ENCODE data around the gene FKBP2. TPM values are rescaled to one million over a fixed set of nuclear protein-coding genes. Genes with fewer than 3 reads are reported as not detected.
A peak's percentile ranks its signal among the peaks of the same experiment; 100 is the strongest.

FKBP2 gene
- total RNA-seq, 4 donors from 2014 or later: 45.5 to 78.3 (median 58.4) TPM

DNA sequence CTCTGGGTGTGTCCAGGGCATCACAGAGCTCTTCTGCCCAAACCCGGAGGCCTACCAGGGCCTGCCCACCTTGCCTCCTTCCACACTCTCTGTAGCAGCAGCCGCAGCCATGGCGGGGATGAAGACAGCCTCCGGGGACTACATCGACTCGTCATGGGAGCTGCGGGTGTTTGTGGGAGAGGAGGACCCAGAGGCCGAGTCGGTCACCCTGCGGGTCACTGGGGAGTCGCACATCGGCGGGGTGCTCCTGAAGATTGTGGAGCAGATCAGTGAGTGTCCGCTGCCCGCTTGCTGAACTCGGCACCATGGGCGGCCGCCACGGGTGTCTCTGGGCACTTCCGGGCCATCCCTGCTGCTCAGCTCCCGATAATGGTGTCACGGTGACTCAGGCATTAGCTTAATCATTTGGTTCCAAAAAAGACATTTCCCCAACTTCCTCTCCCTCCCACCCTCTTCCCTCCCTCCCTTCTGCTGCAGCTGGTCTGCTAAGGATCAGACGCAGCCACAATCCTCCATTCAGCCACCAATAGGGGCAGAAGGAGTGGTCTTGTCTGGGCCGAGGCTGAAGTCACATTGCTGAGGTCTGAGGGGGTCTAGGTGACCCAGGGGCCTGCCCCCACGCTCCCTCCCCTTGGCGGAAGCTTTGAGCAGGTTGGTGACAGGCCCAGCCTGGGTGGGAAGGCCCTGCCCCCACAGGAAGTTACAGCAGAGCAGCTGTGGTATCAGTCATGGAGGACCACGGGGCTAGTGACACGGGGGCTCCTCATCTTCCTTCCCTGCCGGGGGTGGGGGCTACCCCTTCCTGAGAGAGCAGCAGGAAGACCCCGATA, 33.4 kb upstream of the FKBP2 start:
- Histone ChIP-seq H3K36me3 (peaks cover 0 to 66% of the 10 kb centered on the region in 2 donors), H3K27me3 (no peaks in the 10 kb centered on the region), H3K27ac (peak overlapping the region; percentile 12 to 77 (median 76)), H3K9me3 (no peaks in the 10 kb centered on the region), H3K4me3 (peak overlapping the region; percentile 1 to 46), H3K4me1 (peaks cover 0 to 48% (median 3%) of the 10 kb centered on the region in 3 donors)
- WGBS, 2 donors (ENCODE audit: low coverage in 1 of 2): 34% methylated on average over 7 of the region's 30 CpGs; no CpG with 5 or more reads in 1 of the 2 donors
- TF ChIP-seq, protein P1, sequence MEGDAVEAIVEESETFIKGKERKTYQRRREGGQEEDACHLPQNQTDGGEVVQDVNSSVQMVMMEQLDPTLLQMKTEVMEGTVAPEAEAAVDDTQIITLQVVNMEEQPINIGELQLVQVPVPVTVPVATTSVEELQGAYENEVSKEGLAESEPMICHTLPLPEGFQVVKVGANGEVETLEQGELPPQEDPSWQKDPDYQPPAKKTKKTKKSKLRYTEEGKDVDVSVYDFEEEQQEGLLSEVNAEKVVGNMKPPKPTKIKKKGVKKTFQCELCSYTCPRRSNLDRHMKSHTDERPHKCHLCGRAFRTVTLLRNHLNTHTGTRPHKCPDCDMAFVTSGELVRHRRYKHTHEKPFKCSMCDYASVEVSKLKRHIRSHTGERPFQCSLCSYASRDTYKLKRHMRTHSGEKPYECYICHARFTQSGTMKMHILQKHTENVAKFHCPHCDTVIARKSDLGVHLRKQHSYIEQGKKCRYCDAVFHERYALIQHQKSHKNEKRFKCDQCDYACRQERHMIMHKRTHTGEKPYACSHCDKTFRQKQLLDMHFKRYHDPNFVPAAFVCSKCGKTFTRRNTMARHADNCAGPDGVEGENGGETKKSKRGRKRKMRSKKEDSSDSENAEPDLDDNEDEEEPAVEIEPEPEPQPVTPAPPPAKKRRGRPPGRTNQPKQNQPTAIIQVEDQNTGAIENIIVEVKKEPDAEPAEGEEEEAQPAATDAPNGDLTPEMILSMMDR (IDR thresholded peaks at IDR 0.05): no peak
- TF ChIP-seq POLR2AphosphoS5 (IDR thresholded peaks at IDR 0.05) (peak; percentile 16), POLR2A (IDR thresholded peaks at IDR 0.05) (peak in 1 of 2 donors; percentile 8), EP300 (IDR thresholded peaks at IDR 0.05) (no peak)
- peak; percentile 69 for ATAC-seq

DNA sequence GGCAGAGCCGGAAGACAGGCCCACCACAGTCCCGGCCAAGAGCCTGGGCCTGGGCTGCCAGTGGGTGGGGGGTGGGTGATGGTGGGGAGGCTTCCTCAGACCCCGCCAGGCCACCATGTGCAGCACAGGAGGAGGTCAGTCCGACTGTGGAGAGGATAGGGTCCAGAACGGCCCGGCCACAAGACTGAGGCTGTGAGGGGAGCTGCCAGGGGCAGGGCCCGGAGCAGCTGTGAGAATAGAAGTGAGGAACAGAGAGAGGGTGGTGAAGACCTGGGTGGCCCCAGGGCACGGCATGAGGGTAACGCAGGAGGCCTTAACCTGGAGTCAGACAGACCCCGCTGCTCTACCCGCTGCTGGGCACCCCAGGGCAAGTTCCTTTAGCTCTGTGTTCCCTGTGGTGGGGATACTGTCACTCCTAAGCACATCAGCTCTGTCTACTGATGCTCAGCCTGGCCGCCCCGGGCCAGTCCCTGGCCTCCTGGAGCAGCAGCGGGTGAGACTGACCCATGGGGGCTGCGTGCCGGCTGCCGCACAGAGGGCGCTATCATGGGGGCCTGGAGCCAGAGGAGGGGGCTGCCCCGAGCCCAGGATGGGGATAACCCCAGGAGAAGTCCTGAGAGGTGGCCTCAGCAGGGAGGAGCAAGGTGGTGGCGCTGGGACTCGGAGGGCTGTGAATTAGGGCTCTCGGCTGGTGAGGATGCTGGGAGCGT, 32.7 kb upstream of the FKBP2 start:
- Histone ChIP-seq H3K9me3 (no peaks in the 10 kb centered on the region), H3K27ac (peak overlapping the region; percentile 12 to 77 (median 76)), H3K36me3 (peaks cover 0 to 60% of the 10 kb centered on the region in 2 donors), H3K4me3 (peak overlapping the region in 1 of 2 donors; percentile 46), H3K4me1 (peaks cover 0 to 48% (median 3%) of the 10 kb centered on the region in 3 donors), H3K27me3 (no peaks in the 10 kb centered on the region)
- TF ChIP-seq, protein P1 (IDR thresholded peaks at IDR 0.05): no peak
- TF ChIP-seq EP300 (IDR thresholded peaks at IDR 0.05): no peak
- 73% methylated on average over 13 of the region's 23 CpGs; no CpG with 5 or more reads in 1 of the 2 donors for WGBS, 2 donors (ENCODE audit: low coverage in 1 of 2)
- ATAC-seq: no peak

DNA sequence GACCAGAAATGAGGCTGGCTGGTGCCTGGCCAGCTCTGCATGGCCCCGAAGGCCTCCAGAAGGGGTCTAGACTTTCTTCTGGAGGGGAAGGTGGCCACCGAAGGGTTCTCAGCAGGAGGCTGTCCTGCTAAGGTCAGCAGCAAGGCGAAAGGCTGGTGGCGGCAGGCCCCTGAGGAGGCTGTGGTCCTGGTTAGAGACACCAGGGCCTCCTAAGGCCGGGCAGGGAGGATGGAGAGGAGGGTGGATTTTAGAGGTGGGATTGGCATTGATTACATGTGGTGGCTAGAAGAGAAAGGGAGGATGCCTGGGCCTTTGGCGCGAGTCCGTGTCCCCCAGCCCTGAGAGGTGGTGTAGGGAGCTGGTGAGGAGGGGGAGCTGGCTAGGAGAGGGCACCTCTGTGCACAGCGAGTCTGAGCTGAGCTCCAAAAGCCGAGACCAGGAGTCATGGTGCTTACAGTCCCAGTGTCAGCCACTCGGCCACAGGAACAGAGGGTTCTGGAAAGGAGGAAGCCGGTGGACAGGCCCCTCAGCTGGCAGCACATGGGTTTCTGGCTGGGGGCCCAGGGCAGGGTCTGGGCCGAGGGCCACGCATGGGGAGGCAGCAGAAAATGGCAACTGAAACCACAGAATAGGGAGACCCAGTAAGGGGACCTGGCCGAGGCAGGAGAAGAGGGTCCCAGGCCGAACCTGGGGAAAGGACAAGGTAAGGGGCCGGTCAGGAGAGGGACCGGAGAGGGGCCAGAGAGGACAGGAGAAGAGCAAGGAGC, 31.9 kb upstream of the FKBP2 start:
- no peaks in the 10 kb centered on the region for H3K27me3 ChIP-seq
- TF ChIP-seq EP300 (IDR thresholded peaks at IDR 0.05) (no peak), POLR2AphosphoS5 (IDR thresholded peaks at IDR 0.05) (no peak), POLR2A (IDR thresholded peaks at IDR 0.05) (no peak)
- TF ChIP-seq, protein P1 (IDR thresholded peaks at IDR 0.05): no peak
- peaks cover 0 to 44% (median 3%) of the 10 kb centered on the region in 3 donors for H3K4me1 ChIP-seq
- no peak for ATAC-seq
- H3K36me3 ChIP-seq: peaks cover 0 to 52% of the 10 kb centered on the region in 2 donors
- no peaks in the 10 kb centered on the region for H3K9me3 ChIP-seq
- H3K27ac ChIP-seq: peak overlapping the region in 2 of 4 donors; percentile 76 to 77
- 69 to 73% methylated on average over 3 to 12 of the region's 18 CpGs for WGBS, 2 donors (ENCODE audit: low coverage in 1 of 2)
- H3K4me3 ChIP-seq: no peak overlapping the region

DNA sequence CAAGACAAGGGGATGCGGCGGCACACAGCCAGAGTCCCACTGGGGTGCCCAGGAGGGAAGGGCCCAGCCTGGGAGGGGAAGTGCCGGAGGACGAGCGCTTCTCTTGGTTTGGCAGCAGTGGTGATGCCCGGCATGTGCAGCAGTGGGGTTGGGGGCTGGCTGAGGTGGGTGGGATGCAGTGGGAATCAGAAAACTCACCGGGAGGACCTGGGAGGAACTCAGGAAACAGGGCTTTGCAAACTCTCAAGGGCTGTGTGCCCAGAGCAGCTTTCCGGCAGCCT, 31.4 kb upstream of the FKBP2 start:
- H3K27me3 ChIP-seq: no peaks in the 10 kb centered on the region
- H3K4me1 ChIP-seq: peaks cover 0 to 39% (median 3%) of the 10 kb centered on the region in 3 donors
- ATAC-seq: no peak
- TF ChIP-seq EP300 (IDR thresholded peaks at IDR 0.05): no peak
- no peak overlapping the region for H3K4me3 ChIP-seq
- 67 to 83% methylated on average over 6 to 7 of the region's 8 CpGs for WGBS, 2 donors (ENCODE audit: low coverage in 1 of 2)
- peaks cover 0 to 47% of the 10 kb centered on the region in 2 donors for H3K36me3 ChIP-seq
- H3K27ac ChIP-seq: no peak overlapping the region
- H3K9me3 ChIP-seq: no peaks in the 10 kb centered on the region
